Mucosa of rectum (tissue), 2 donors: ENCODE measurements around the gene ANGPTL4.
"Not testable (repeated sequence)": the region's sequence is repeated elsewhere in the genome, so short reads cannot be mapped to it uniquely, and the experiment has no call there.

Source experiments
- H3K27ac ChIP-seq, 2 donors: one replicate each; pipeline ENCODE4 v1.7.0; 2013; ENCODE audit warnings: inconsistent platforms in 2 of 2, low read depth in 2 of 2, low read length in 2 of 2
- H3K27me3 ChIP-seq, 2 donors: one replicate each; pipeline ENCODE4 v1.7.0; 2013; ENCODE audit warnings: low read length in 2 of 2; ENCODE audit not compliant: control insufficient read depth in 2 of 2, insufficient read depth in 2 of 2
- H3K36me3 ChIP-seq, 2 donors: one replicate each; pipeline ENCODE4 v1.7.0; 2013; ENCODE audit warnings: low read length in 2 of 2; ENCODE audit not compliant: control insufficient read depth in 2 of 2, insufficient read depth in 2 of 2
- H3K4me1 ChIP-seq, 2 donors: one replicate each; pipeline ENCODE4 v1.7.0; 2013; ENCODE audit warnings: low read length in 2 of 2, mild to moderate bottlenecking in 1 of 2; ENCODE audit not compliant: control insufficient read depth in 2 of 2, insufficient read depth in 2 of 2
- H3K4me3 ChIP-seq, 2 donors: one replicate each; pipeline ENCODE4 v1.7.0; 2013; ENCODE audit warnings: low read length in 2 of 2
- H3K9ac ChIP-seq, 2 donors: one replicate each; pipeline ENCODE4 v1.7.0; 2013; ENCODE audit warnings: low read length in 2 of 2, low read depth in 1 of 2, mild to moderate bottlenecking in 1 of 2
- H3K9me3 ChIP-seq, 2 donors: one replicate each; pipeline ENCODE4 v1.7.0; 2013; ENCODE audit warnings: low read length in 2 of 2; ENCODE audit not compliant: control insufficient read depth in 2 of 2
- donor health status: healthy.
- donor health status: Normal muscosa, but diverticular disease.

The ANGPTL4 gene

DNA sequence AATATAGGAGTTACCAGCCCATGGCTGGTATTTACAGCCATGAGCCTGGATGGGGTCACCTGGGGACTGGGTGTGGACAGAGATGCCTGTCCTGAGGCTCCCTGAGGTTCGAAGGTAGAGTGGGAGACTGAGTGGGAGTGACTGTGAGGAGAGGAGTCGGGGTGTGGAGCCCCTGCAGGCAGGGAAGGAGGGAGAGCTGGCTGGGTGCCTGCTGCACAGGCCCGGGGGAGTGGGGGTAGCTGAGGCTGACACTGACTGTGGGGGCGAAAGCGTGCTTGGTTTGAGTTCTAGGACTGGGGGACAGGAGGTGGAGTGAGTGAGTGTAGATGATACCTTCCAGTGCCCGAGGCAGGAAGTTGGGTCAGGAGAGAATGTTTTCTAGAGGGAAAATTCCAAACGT lies 33.3 kb downstream of the ANGPTL4 start:
- H3K27me3 ChIP-seq, result no peaks in the 10 kb centered on the region
- no peak overlapping the region for H3K27ac ChIP-seq
- peaks cover 15 to 17% of the 10 kb centered on the region in 2 donors for H3K36me3 ChIP-seq
- H3K4me1 ChIP-seq, result peaks cover 0 to 5% of the 10 kb centered on the region in 2 donors
- no peaks in the 10 kb centered on the region for H3K9me3 ChIP-seq
- H3K4me3 ChIP-seq, result no peak overlapping the region
- H3K9ac ChIP-seq, result no peak overlapping the region

DNA sequence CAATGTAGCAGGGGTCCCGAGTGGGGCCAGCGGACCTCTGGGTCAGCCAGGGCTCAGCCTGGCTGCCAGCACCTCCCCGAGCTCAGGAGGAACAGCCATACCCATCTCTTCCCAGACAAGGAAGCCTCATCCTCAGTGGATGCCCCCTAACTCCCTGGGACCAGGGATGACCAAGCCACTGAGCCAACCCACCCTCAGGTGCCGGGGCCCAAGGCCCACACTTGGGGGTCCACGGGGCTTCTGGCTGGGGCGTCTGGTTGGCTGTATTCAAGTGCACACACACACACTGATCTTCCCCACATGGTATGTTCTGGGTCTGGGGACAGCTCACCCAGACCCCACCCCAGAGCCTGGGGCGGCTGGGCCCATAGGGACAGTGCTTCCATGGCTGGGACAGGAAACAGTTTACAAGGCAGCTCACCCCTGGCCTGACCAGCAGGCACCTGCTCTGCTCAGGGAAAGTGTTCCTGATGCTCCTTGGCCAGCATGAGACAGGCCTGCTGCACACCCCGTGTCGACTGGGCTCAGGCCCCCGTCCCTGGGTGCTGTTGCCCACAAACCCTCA lies 33.9 kb downstream of the ANGPTL4 start:
- Histone ChIP-seq H3K9me3 (no peaks in the 10 kb centered on the region), H3K4me1 (peaks cover 0 to 5% of the 10 kb centered on the region in 2 donors), H3K36me3 (peaks cover 19% of the 10 kb centered on the region in 2 donors), H3K9ac (no peak overlapping the region), H3K27me3 (no peaks in the 10 kb centered on the region), H3K4me3 (no peak overlapping the region), H3K27ac (no peak overlapping the region)

DNA sequence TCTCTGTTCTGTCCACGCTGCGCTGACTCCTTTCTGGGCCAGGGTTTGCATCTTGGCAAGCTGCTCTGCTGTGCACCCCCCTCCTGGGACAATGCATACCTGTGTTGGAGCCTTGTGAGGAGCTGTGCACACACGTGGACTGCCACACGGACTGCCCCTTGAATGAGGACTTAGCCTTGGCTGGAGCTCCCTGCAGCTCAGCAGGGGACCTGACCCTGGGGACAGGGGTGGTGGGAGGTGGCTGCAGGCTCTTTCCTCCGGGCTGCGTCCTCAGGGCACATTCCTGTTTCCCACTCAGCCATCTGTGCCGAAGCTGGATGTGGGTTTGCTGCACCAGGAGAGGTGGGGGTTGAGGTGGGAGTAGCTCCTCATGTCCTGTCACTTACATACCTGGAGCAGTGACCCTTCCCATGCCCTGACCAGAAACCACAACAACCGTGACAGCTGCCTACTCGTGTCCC lies 34.4 kb downstream of the ANGPTL4 start:
- no peak overlapping the region for H3K4me3 ChIP-seq
- no peaks in the 10 kb centered on the region for H3K9me3 ChIP-seq
- no peak overlapping the region for H3K27ac ChIP-seq
- H3K4me1 ChIP-seq, result peaks cover 0 to 2% of the 10 kb centered on the region in 2 donors
- H3K36me3 ChIP-seq, result peaks cover 21 to 23% of the 10 kb centered on the region in 2 donors
- H3K9ac ChIP-seq, result no peak overlapping the region
- no peaks in the 10 kb centered on the region for H3K27me3 ChIP-seq

DNA sequence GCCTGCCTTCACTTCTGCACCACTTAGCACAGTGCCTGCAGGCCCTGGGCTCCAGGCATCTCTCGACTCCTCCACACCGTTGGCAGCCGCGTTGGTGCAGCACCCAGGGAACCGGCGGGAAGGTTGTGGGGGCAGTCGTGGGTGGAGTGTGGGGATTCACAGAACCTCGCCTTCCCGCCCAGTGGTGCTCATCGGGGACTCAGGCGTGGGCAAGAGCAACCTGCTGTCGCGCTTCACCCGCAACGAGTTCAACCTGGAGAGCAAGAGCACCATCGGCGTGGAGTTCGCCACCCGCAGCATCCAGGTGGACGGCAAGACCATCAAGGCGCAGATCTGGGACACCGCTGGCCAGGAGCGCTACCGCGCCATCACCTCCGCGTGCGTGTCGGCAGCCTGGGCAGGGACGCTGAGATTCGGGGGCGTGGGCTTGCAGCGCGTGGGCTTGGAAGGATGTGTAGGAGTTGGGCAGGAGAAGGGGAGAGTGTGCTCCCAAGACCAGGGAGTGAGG lies 35.8 kb downstream of the ANGPTL4 start:
- Histone ChIP-seq H3K4me3 (no peak overlapping the region), H3K27ac (no peak overlapping the region), H3K36me3 (peaks cover 28 to 32% of the 10 kb centered on the region in 2 donors), H3K9me3 (no peaks in the 10 kb centered on the region), H3K4me1 (no peaks in the 10 kb centered on the region), H3K27me3 (no peaks in the 10 kb centered on the region), H3K9ac (no peak overlapping the region)

DNA sequence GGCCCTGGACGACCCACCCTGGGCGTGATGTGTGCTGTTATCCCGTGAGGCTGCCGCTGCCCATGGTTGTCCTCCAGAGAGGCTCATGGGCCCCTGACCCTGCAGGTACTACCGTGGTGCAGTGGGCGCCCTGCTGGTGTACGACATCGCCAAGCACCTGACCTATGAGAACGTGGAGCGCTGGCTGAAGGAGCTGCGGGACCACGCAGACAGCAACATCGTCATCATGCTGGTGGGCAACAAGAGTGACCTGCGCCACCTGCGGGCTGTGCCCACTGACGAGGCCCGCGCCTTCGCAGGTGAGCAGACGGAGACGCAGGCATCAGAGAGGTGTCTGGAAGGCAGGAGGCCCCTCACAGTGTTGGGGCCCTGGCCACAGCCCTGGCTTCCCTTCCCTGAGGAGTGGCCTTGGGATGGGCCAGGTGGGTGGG lies 38.0 kb downstream of the ANGPTL4 start:
- no peak overlapping the region for H3K27ac ChIP-seq
- no peak overlapping the region for H3K9ac ChIP-seq
- H3K27me3 ChIP-seq, result no peaks in the 10 kb centered on the region
- H3K4me1 ChIP-seq, result no peaks in the 10 kb centered on the region
- no peak overlapping the region for H3K4me3 ChIP-seq
- no peaks in the 10 kb centered on the region for H3K9me3 ChIP-seq
- H3K36me3 ChIP-seq, result peaks cover 31 to 40% of the 10 kb centered on the region in 2 donors

DNA sequence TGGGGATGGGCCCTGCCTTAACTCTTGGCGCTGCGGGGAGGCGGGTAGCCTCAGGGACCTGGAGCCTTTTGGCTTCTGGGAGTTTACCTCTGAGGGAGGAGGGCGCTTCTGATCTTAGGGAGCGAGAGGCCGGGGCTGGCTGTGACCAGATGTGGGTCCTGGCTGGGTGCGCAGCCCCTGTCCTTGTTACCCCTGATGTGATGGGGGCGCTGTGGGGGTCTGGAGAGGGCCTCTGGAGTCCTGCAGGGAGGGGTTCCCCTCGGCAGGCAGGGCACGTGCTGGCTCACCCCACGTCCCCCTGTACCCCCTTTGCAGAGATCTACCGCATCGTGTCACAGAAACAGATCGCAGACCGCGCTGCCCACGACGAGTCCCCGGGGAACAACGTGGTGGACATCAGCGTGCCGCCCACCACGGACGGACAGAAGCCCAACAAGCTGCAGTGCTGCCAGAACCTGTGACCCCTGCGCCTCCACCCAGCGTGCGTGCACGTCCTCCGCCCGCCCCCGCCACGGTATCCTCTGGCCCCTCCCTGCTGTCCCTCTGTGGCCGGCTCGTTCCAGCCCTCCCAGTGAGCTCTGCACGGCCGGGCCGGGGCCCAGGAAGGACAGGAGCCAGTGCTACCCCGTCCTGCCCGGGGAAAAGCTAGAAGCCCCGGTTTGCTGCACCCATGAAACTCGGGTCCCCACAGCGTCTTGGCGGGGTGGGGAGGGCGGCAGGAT lies 39.3 kb downstream of the ANGPTL4 start:
- Histone ChIP-seq H3K4me1 (no peaks in the 10 kb centered on the region), H3K36me3 (peaks cover 31 to 40% of the 10 kb centered on the region in 2 donors), H3K9me3 (no peaks in the 10 kb centered on the region), H3K27me3 (no peaks in the 10 kb centered on the region), H3K4me3 (no peak overlapping the region), H3K9ac (no peak overlapping the region), H3K27ac (no peak overlapping the region)

DNA sequence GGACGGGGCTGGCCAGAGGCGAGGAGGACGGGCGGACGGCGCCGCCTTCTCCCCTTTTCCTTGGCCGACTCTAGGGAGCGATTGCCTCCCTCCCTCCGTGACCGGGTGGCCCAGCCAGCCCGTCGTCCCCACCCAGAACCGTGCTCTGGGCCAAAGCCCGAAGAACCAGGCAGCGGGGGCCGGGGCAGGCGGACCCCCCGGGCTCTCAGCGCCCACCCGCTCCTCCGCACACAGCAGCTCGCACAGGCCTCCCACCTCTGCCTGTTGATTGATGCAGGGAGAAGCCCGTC lies 39.8 kb downstream of the ANGPTL4 start:
- Histone ChIP-seq H3K27ac (no peak overlapping the region), H3K36me3 (peaks cover 31 to 38% of the 10 kb centered on the region in 2 donors), H3K27me3 (no peaks in the 10 kb centered on the region), H3K4me3 (no peak overlapping the region), H3K4me1 (no peaks in the 10 kb centered on the region), H3K9me3 (no peaks in the 10 kb centered on the region), H3K9ac (no peak overlapping the region)

DNA sequence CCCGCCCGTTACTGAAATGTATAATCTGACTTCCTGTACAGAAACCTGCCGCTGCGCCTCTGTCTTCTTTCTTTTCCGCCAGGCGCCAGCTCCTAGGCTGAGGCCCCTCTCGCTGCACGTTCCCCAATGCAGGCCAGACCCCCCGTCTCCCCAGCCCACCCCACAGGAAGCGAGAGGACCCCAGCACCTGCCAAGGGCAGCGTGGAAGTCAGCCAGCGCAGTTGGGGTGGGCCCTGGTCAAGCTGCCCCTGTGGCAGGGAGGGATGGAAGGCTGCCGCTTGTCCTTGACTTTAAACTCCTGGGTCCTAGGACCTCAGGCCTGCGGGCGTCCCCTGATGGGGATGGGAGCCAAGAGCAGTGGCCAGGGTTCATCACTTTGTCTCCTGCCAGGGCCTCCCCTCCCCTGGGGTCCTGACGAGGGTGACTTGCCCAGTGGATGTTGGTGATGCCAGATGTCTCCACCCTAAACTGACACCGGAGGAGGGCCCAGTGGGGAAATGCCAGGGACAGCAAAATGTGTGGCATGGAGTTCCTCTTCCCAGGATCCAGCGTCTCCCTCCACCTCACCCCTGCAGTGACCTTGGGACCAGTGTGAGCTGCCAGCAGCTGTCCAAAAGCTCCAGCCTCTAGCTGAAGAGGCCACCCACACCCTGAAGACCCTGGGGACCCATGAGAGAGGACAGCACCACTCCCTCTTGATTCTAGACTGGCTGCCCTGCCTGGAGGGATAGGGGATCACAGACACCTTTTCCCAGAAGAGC lies 40.6 kb downstream of the ANGPTL4 start:
- Histone ChIP-seq H3K4me1 (no peaks in the 10 kb centered on the region), H3K36me3 (peaks cover 27 to 34% of the 10 kb centered on the region in 2 donors), H3K4me3 (no peak overlapping the region), H3K9me3 (no peaks in the 10 kb centered on the region), H3K27me3 (no peaks in the 10 kb centered on the region), H3K27ac (no peak overlapping the region), H3K9ac (no peak overlapping the region)

DNA sequence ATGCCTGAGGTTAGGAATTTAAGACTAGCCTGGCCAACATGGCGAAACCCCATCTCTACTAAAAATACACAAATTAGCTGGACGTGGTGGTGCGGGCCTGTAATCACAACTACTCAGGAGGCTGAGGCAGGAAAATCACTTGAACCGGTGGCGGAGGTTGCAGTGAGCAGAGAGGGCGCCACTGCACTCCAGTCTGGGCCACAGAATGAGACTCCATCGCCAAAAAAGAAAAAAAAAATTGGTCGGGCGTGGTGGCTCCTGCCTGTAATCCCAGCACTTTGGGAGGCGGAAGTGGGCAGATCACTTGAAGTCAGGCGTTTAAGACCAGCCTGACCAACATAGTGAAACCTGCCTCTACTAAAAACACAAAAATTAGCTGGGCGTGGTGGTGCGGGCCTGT lies 46.8 kb downstream of the ANGPTL4 start:
- not testable (repeated sequence) for H3K27ac ChIP-seq, H3K4me1 ChIP-seq, H3K36me3 ChIP-seq, H3K27me3 ChIP-seq, H3K9ac ChIP-seq, H3K4me3 ChIP-seq, H3K9me3 ChIP-seq
